ENCODE data around the gene PERM1. TPM values are rescaled to one million over a fixed set of nuclear protein-coding genes. Genes with fewer than 3 reads are reported as not detected.

PERM1 gene
- total RNA-seq, 1 experiment from 2014 or later = 1.5 TPM

DNA sequence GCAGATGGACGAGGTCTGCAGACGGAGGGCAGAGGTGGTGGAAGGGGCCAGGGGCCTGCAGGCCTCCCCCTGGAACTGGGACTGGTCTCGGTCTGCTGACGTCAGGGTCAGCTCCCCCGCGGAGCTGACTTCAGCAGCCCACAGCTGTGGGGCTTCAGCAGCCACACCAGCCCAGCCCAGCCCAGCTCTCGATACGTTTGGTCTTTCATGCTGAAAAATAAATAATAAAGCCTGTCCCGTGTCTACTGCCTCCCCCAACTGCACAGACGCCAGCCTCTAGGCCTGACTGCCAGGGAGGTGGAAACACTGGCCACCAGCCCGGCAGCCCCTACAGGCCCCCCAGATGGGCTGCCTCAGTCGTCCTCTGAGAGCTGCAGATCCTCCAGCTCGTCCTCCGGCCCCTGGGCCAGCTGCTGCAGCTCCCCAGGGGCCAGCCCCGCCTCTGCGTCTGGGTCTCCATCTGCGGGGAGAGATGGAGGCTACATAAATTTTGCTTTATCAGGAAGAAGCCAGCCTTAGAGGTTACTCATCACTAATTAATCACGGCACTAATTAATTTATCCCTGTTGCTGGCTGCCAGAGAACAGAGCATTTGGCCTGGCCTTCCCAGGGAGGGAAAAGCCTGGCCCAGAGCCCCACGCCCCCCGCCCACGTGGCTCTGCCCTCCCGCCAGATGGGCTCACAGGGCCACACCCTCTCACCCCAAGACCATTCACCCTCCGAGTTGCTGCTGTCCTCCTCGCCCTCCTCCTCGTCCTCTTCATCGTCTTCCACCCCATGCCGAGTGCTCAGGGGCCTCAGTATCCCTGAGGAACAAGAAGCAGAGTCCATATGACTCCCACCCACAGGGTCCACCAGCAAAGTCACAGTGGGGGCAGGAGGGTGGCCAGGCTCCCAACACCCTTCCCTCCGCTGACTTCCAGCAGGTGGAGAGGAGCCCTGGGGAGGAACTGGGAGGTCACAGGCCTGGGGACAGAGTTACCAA is 37.3 kb downstream of the PERM1 start:
- no peaks in the 10 kb centered on the region; the same call in 1 of the 2 replicates for H3K36me3 ChIP-seq (ENCODE audit: control insufficient read depth, insufficient read depth, low read length)
- H3K27ac ChIP-seq (ENCODE audit: low read length) = peak overlapping the region; percentile 87
- H3K4me1 ChIP-seq (ENCODE audit: control insufficient read depth, insufficient read depth, low read length) = peaks cover 44% of the 10 kb centered on the region
- no peaks in the 10 kb centered on the region for H3K27me3 ChIP-seq (ENCODE audit: control insufficient read depth, insufficient read depth, low read length)
- BruUV-seq (replicated peaks) = TSS peak; percentile 92
- H3K9me3 ChIP-seq (ENCODE audit: control insufficient read depth, insufficient read depth, low read depth, low read length) = no peaks in the 10 kb centered on the region
- H3K4me3 ChIP-seq (ENCODE audit: low read depth in 2 of 2, low read length in 2 of 2) = no peak overlapping the region
- TF ChIP-seq POLR2AphosphoS5 (IDR thresholded peaks at IDR 0.05; ENCODE audit: low read depth, low read length) = peak; percentile 29
- TF ChIP-seq, protein P1, sequence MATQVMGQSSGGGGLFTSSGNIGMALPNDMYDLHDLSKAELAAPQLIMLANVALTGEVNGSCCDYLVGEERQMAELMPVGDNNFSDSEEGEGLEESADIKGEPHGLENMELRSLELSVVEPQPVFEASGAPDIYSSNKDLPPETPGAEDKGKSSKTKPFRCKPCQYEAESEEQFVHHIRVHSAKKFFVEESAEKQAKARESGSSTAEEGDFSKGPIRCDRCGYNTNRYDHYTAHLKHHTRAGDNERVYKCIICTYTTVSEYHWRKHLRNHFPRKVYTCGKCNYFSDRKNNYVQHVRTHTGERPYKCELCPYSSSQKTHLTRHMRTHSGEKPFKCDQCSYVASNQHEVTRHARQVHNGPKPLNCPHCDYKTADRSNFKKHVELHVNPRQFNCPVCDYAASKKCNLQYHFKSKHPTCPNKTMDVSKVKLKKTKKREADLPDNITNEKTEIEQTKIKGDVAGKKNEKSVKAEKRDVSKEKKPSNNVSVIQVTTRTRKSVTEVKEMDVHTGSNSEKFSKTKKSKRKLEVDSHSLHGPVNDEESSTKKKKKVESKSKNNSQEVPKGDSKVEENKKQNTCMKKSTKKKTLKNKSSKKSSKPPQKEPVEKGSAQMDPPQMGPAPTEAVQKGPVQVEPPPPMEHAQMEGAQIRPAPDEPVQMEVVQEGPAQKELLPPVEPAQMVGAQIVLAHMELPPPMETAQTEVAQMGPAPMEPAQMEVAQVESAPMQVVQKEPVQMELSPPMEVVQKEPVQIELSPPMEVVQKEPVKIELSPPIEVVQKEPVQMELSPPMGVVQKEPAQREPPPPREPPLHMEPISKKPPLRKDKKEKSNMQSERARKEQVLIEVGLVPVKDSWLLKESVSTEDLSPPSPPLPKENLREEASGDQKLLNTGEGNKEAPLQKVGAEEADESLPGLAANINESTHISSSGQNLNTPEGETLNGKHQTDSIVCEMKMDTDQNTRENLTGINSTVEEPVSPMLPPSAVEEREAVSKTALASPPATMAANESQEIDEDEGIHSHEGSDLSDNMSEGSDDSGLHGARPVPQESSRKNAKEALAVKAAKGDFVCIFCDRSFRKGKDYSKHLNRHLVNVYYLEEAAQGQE (IDR thresholded peaks at IDR 0.05; ENCODE audit: insufficient read depth in 1 of 2, low read depth in 2 of 2, low read length in 1 of 2) = no peak
- TF ChIP-seq TCF7L2 (IDR thresholded peaks at IDR 0.05; ENCODE audit: low read depth, low read length) = peak; percentile 21; the same call in 1 of the 2 replicates
- 0 out of 2 replicates have a peak, but pooled peaks have one; percentile 33 for TF ChIP-seq SIN3A (IDR thresholded peaks at IDR 0.05; ENCODE audit: borderline replicate concordance, insufficient read depth, low read depth, low read length)
- TF ChIP-seq, protein P2, sequence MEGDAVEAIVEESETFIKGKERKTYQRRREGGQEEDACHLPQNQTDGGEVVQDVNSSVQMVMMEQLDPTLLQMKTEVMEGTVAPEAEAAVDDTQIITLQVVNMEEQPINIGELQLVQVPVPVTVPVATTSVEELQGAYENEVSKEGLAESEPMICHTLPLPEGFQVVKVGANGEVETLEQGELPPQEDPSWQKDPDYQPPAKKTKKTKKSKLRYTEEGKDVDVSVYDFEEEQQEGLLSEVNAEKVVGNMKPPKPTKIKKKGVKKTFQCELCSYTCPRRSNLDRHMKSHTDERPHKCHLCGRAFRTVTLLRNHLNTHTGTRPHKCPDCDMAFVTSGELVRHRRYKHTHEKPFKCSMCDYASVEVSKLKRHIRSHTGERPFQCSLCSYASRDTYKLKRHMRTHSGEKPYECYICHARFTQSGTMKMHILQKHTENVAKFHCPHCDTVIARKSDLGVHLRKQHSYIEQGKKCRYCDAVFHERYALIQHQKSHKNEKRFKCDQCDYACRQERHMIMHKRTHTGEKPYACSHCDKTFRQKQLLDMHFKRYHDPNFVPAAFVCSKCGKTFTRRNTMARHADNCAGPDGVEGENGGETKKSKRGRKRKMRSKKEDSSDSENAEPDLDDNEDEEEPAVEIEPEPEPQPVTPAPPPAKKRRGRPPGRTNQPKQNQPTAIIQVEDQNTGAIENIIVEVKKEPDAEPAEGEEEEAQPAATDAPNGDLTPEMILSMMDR (IDR thresholded peaks at IDR 0.05) = no peak
- POLR2A ChIA-PET = no interaction called here
- intact Hi-C loops (cut with micrococcal nuclease; ENCODE audit: unreplicated experiment) (loop anchor here (5.0 kb wide), 1 partner anchor 37 kb away; no protein-coding TSS in a partner anchor), in situ Hi-C loops (cut with HindIII; ENCODE audit: low pct_unique_long_range_greater_than_20kb, low sequenced_read_pairs) (no loop called here)
- peak; percentile 16 for ATAC-seq
- DNase-seq (ENCODE audit: low read depth, low spot score) = no peak
- CTCF ChIA-PET = interaction anchor here (0.6 kb wide), 1 partner anchor 287 kb away, joined by 3 read pairs; no protein-coding TSS in a partner anchor

DNA sequence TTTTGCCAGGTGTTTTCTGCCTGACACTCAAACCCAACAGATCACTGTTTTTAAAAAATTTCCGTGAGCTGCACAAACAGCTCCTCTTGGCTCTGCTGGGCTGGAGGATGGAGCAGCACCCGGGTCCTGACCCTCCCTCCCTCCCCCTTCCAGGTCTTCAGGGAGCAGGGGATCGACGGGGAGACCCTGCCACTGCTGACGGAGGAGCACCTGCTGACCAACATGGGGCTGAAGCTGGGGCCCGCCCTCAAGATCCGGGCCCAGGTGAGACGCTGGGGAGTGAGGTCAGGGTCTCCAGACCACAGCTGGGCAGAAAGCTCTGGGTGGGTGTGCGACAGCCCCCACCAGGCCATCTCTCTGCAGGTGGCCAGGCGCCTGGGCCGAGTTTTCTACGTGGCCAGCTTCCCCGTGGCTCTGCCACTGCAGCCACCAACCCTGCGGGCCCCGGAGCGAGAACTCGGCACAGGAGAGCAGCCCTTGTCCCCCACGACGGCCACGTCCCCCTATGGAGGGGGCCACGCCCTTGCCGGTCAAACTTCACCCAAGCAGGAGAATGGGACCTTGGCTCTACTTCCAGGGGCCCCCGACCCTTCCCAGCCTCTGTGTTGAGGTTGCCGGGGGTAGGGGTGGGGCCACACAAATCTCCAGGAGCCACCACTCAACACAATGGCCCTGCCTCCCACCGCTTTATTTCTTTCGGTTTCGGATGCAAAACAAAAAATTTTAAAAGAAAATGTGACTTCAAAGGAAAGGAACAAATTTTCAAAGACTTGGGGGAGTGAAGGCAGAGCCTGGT is 38.1 kb downstream of the PERM1 start:
- no peaks in the 10 kb centered on the region for H3K27me3 ChIP-seq (ENCODE audit: control insufficient read depth, insufficient read depth, low read length)
- no peak for DNase-seq (ENCODE audit: low read depth, low spot score)
- in situ Hi-C loops (cut with HindIII; ENCODE audit: low pct_unique_long_range_greater_than_20kb, low sequenced_read_pairs) = no loop called here
- peak overlapping the region in 1 of 2 experiments; percentile 57; a peak in 2 of 4 replicates for H3K4me3 ChIP-seq (ENCODE audit: low read depth in 2 of 2, low read length in 2 of 2)
- POLR2A ChIA-PET = interaction anchor here (0.6 kb wide), 1 partner anchor 11 kb away, joined by 4 read pairs; no protein-coding TSS in a partner anchor
- no peaks in the 10 kb centered on the region for H3K36me3 ChIP-seq (ENCODE audit: control insufficient read depth, insufficient read depth, low read length)
- BruUV-seq (replicated peaks) = TSS peak; percentile 89
- H3K27ac ChIP-seq (ENCODE audit: low read length) = peak overlapping the region; percentile 87
- intact Hi-C loops (cut with micrococcal nuclease; ENCODE audit: unreplicated experiment) = loop anchor here (5.0 kb wide), 1 partner anchor 36 kb away; no protein-coding TSS in a partner anchor
- peaks cover 52% of the 10 kb centered on the region for H3K4me1 ChIP-seq (ENCODE audit: control insufficient read depth, insufficient read depth, low read length)
- no peak for ATAC-seq
- H3K9me3 ChIP-seq (ENCODE audit: control insufficient read depth, insufficient read depth, low read depth, low read length) = no peaks in the 10 kb centered on the region
- TF ChIP-seq, protein P1 (IDR thresholded peaks at IDR 0.05; ENCODE audit: insufficient read depth in 1 of 2, low read depth in 2 of 2, low read length in 1 of 2) = no peak
- peak; percentile 69; the same call in 1 of the 2 replicates for TF ChIP-seq TCF7L2 (IDR thresholded peaks at IDR 0.05; ENCODE audit: low read depth, low read length)
- TF ChIP-seq SIN3A (IDR thresholded peaks at IDR 0.05; ENCODE audit: borderline replicate concordance, insufficient read depth, low read depth, low read length) = 0 out of 2 replicates have a peak, but pooled peaks have one; percentile 19
- CTCF ChIA-PET = interaction anchor here (0.6 kb wide), 1 partner anchor 288 kb away, joined by 3 read pairs; no protein-coding TSS in a partner anchor

Measured in Panc1 (cell line).